Liver (tissue), 9 donors: ENCODE results near the gene SLC51A. TPM values are rescaled to one million over a fixed set of nuclear protein-coding genes. Genes with fewer than 3 reads are reported as not detected.
"Not testable (repeated sequence)": the region's sequence is repeated elsewhere in the genome, so short reads cannot be mapped to it uniquely, and the experiment has no call there.

Experiments
- DNase-seq: peaks from one replicate; pipeline ENCODE4 v3.0.0-alpha.2; 2017; ENCODE audit warnings: low spot score
- H3K27ac ChIP-seq, 2 donors: one replicate each; pipeline ENCODE4 v1.7.0; 2013; ENCODE audit warnings: inconsistent platforms in 2 of 2, low read length in 2 of 2, control low read depth in 1 of 2, low read depth in 1 of 2, mild to moderate bottlenecking in 1 of 2
- H3K27me3 ChIP-seq, 4 donors: one replicate each; pipeline versions ENCODE4 v1.6.1 to v1.7.0; 2013; ENCODE audit warnings: low read length in 3 of 4, inconsistent platforms in 1 of 4, mild to moderate bottlenecking in 1 of 4, moderate library complexity in 1 of 4; ENCODE audit not compliant: control insufficient read depth in 4 of 4, insufficient read depth in 4 of 4
- H3K36me3 ChIP-seq, 4 donors: one replicate each; pipeline versions ENCODE4 v1.6.1 to v1.7.0; 2013; ENCODE audit warnings: low read length in 3 of 4, mild to moderate bottlenecking in 3 of 4, low read depth in 1 of 4, moderate library complexity in 1 of 4; ENCODE audit not compliant: control insufficient read depth in 4 of 4, insufficient read depth in 3 of 4
- H3K4me1 ChIP-seq, 4 donors: one replicate each; pipeline versions ENCODE4 v1.6.1 to v1.7.0; 2013; ENCODE audit warnings: low read length in 3 of 4, mild to moderate bottlenecking in 3 of 4, moderate library complexity in 1 of 4; ENCODE audit not compliant: control insufficient read depth in 4 of 4, insufficient read depth in 4 of 4
- H3K4me3 ChIP-seq, 3 donors: one replicate each; pipeline versions ENCODE4 v1.6.1 to v1.7.0; 2013; ENCODE audit warnings: low read length in 3 of 3, control low read depth in 1 of 3, low read depth in 1 of 3, mild to moderate bottlenecking in 1 of 3
- H3K9ac ChIP-seq, 2 donors: one replicate each; pipeline ENCODE4 v1.7.0; 2013; ENCODE audit warnings: low read length in 2 of 2, mild to moderate bottlenecking in 2 of 2, moderate library complexity in 2 of 2, control low read depth in 1 of 2, low read depth in 1 of 2
- H3K9me3 ChIP-seq, 4 donors: one replicate each; pipeline versions ENCODE4 v1.6.1 to v1.7.0; 2013; ENCODE audit warnings: low read length in 3 of 4; ENCODE audit not compliant: control insufficient read depth in 4 of 4
- EGR1 ChIP-seq, 2 donors: IDR thresholded peaks; 2 replicates each; pipeline ENCODE4 v1.6.1; 2016 to 2018; ENCODE audit warnings: antibody characterized with exemption in 2 of 2, low read depth in 2 of 2
- FOXA1 ChIP-seq: IDR thresholded peaks from 2 replicates; pipeline ENCODE4 v1.6.1; 2016; ENCODE audit warnings: antibody characterized with exemption
- FOXA2 ChIP-seq: IDR thresholded peaks from 2 replicates; pipeline ENCODE4 v1.6.1; 2016; ENCODE audit warnings: antibody characterized with exemption
- GABPA ChIP-seq, 2 donors: IDR thresholded peaks in 1 of 2; conservative IDR thresholded peaks in 1 of 2; 2 replicates each; pipeline ENCODE4 v1.6.1; 2016; ENCODE audit warnings: antibody characterized with exemption in 2 of 2, mild to moderate bottlenecking in 1 of 2, moderate library complexity in 1 of 2
- HNF4A ChIP-seq, 2 donors: conservative IDR thresholded peaks; 2 replicates each; pipeline ENCODE4 v1.6.1; 2016; ENCODE audit warnings: antibody characterized with exemption in 2 of 2, mild to moderate bottlenecking in 2 of 2
- HNF4G ChIP-seq: IDR thresholded peaks from 2 replicates; pipeline ENCODE4 v1.6.1; 2016; ENCODE audit warnings: antibody characterized with exemption
- JUND ChIP-seq, 2 donors: IDR thresholded peaks; 2 replicates each; pipeline ENCODE4 v1.6.1; 2016; ENCODE audit warnings: antibody characterized with exemption in 2 of 2
- RXRA ChIP-seq, 2 donors: IDR thresholded peaks; 2 replicates each; pipeline ENCODE4 v1.6.1; 2017 to 2018; ENCODE audit warnings: antibody characterized with exemption in 2 of 2, mild to moderate bottlenecking in 1 of 2
- TAF1 ChIP-seq: conservative IDR thresholded peaks from 2 replicates; pipeline ENCODE4 v1.6.1; 2016; ENCODE audit warnings: antibody characterized with exemption, mild to moderate bottlenecking
- YY1 ChIP-seq: IDR thresholded peaks from 2 replicates; pipeline ENCODE4 v1.6.1; 2016; ENCODE audit warnings: antibody characterized with exemption, mild to moderate bottlenecking
- WGBS: extraction: QIAGEN DNeasy Blood & Tissue Kit; methylation state at CpG from one replicate; pipeline ENCODE4 v1.1.7; 2013; 5-methylcytosine and 5-hydroxymethylcytosine counted together
- polyA plus RNA-seq, 2 donors: library from polyadenylated mRNA; stranded (reverse) in 1 of 2; unstranded in 1 of 2; fragments of 200-250 nt in 1 of 2; fragments of >200 nt in 1 of 2; fragmentation: Nextera tagmentation in 1 of 2; extraction: Ambion mirVana in 1 of 2; gene quantifications; one replicate each; pipeline versions ENCODE4 v1.2.1 to v1.2.3, GENCODE V29; 2013 to 2015
- total RNA-seq, 2 donors: library from RNA; depleted of rRNA; stranded (reverse); fragments of >200 nt; gene quantifications; one replicate each; pipeline ENCODE4 v1.2.3, GENCODE V29; 2014
- TF ChIP-seq, protein P1 (sequence below): IDR thresholded peaks from 2 replicates; pipeline ENCODE4 v1.6.1; 2016; ENCODE audit warnings: antibody characterized with exemption
- TF ChIP-seq, protein P2 (sequence below): IDR thresholded peaks from 2 replicates; pipeline ENCODE4 v1.6.1; 2016; ENCODE audit warnings: antibody characterized with exemption
- TF ChIP-seq, protein P3 (sequence below): fragments of 150-350 bp; IDR thresholded peaks from 2 replicates; pipeline ENCODE4 v1.5.1; 2017; ENCODE audit warnings: improper control_type of control experiment, low read depth, low read length; ENCODE audit not compliant: missing input control
- TF ChIP-seq, protein P4 (sequence below): IDR thresholded peaks from 2 replicates; pipeline ENCODE4 v1.6.1; 2016; ENCODE audit warnings: antibody characterized with exemption
- TF ChIP-seq, protein P5 (sequence below): IDR thresholded peaks from 2 replicates; pipeline ENCODE4 v1.6.1; 2016; ENCODE audit warnings: antibody characterized with exemption, mild to moderate bottlenecking
- donor health status: healthy.
- donor health status: healthy.
- donor health status: healthy.
- donor health status: healthy.
- donor health status: healthy.

Gene SLC51A
- total and polyA plus RNA-seq, 4 donors, result 19.9 to 52.5 (median 46.1) TPM

DNA sequence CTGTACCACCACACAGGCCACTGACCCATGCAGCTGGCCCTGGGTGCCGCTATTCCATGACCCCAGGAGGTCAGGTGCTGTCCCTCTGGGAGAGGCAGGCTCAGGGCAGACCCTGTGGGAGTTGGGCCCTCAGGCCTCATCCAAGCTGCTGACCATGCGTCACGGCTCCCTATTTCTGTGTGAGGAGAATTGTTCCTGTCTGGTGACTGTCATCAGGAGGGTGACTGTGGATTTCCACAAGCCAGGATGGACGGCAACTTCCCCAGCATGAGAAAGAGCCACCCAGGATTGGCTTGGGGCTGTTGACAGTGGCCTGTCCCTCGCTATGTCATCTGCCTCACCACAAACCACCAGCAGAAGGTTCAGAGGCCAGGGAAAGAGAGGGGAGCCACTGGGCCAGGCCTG is 46.5 kb upstream of the SLC51A start (continued):
- TF ChIP-seq, protein P1, sequence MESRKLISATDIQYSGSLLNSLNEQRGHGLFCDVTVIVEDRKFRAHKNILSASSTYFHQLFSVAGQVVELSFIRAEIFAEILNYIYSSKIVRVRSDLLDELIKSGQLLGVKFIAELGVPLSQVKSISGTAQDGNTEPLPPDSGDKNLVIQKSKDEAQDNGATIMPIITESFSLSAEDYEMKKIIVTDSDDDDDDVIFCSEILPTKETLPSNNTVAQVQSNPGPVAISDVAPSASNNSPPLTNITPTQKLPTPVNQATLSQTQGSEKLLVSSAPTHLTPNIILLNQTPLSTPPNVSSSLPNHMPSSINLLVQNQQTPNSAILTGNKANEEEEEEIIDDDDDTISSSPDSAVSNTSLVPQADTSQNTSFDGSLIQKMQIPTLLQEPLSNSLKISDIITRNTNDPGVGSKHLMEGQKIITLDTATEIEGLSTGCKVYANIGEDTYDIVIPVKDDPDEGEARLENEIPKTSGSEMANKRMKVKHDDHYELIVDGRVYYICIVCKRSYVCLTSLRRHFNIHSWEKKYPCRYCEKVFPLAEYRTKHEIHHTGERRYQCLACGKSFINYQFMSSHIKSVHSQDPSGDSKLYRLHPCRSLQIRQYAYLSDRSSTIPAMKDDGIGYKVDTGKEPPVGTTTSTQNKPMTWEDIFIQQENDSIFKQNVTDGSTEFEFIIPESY, result no peak
- TF ChIP-seq, protein P2, sequence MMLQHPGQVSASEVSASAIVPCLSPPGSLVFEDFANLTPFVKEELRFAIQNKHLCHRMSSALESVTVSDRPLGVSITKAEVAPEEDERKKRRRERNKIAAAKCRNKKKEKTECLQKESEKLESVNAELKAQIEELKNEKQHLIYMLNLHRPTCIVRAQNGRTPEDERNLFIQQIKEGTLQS, result no peak
- TF ChIP-seq HNF4G, result no peak
- TF ChIP-seq TAF1, result no peak

DNA sequence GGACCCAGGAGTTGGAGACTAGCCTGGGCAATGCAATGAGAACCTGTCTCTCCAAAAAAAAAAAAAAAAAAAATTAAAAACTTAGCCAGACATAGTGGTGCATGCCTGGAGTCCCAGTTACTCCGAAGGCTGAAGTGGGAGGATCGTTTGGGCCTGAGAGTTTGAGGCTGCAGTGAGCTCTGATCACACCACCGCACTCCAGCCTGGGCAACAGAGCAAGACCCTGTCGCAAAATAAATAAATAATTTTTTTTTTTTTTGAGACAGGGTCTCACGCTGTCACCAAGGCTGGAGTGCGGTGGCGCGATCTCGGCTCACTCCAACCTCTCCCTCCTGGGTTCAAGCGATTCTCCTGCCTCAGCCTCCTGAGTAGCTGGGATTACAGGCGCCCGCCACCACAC is 46.0 kb upstream of the SLC51A start:
- H3K27me3 ChIP-seq, H3K36me3 ChIP-seq, H3K4me3 ChIP-seq, H3K9ac ChIP-seq, H3K4me1 ChIP-seq, H3K9me3 ChIP-seq, H3K27ac ChIP-seq, DNase-seq: not testable (repeated sequence)
- 97% methylated on average over 12 of the region's 12 CpGs for WGBS

DNA sequence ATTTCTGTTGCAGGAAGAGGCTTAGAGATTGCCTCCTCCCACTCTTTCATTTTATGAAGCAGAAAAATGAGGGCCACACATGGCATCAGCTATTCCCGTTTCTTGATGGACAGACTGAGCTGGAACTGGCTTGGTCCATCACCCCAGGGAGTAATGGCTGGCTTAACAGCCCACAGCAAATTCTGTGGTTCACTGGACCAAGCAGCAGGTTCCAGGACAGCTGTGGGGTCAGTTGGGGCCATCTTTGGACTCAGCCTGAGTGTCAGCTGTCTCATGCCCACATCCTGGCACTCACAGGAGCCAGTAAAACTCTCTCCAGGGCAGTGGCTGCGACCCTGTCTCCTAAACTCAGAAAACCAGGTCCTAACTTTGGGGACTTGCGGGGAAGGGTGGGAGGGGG is 41.7 kb upstream of the SLC51A start:
- DNase-seq, result no peak

More for the DNA sequence above, 41.7 kb upstream of the SLC51A start:
- WGBS, result 94% methylated on average over 3 of the region's 3 CpGs
- H3K4me1 ChIP-seq, result peaks cover 0 to 10% (median 6%) of the 10 kb centered on the region in 4 donors
- H3K27me3 ChIP-seq, result no peaks in the 10 kb centered on the region
- no peaks in the 10 kb centered on the region for H3K36me3 ChIP-seq
- H3K27ac ChIP-seq, result no peak overlapping the region
- H3K9ac ChIP-seq, result no peak overlapping the region
- H3K4me3 ChIP-seq, result no peak overlapping the region
- TF ChIP-seq FOXA1, result no peak
- no peak for TF ChIP-seq HNF4G
- TF ChIP-seq, protein P3, sequence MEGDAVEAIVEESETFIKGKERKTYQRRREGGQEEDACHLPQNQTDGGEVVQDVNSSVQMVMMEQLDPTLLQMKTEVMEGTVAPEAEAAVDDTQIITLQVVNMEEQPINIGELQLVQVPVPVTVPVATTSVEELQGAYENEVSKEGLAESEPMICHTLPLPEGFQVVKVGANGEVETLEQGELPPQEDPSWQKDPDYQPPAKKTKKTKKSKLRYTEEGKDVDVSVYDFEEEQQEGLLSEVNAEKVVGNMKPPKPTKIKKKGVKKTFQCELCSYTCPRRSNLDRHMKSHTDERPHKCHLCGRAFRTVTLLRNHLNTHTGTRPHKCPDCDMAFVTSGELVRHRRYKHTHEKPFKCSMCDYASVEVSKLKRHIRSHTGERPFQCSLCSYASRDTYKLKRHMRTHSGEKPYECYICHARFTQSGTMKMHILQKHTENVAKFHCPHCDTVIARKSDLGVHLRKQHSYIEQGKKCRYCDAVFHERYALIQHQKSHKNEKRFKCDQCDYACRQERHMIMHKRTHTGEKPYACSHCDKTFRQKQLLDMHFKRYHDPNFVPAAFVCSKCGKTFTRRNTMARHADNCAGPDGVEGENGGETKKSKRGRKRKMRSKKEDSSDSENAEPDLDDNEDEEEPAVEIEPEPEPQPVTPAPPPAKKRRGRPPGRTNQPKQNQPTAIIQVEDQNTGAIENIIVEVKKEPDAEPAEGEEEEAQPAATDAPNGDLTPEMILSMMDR, result no peak
- TF ChIP-seq, protein P1, result no peak
- no peak for TF ChIP-seq EGR1 (IDR thresholded peaks at IDR 0.05; ENCODE audit: low read depth in 2 of 2)
- no peak for TF ChIP-seq JUND (IDR thresholded peaks at IDR 0.05)
- TF ChIP-seq YY1, result no peak
- TF ChIP-seq, protein P4, sequence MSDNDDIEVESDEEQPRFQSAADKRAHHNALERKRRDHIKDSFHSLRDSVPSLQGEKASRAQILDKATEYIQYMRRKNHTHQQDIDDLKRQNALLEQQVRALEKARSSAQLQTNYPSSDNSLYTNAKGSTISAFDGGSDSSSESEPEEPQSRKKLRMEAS, result no peak
- no peak for TF ChIP-seq HNF4A (conservative IDR thresholded peaks at IDR 0.05)
- TF ChIP-seq, protein P5, sequence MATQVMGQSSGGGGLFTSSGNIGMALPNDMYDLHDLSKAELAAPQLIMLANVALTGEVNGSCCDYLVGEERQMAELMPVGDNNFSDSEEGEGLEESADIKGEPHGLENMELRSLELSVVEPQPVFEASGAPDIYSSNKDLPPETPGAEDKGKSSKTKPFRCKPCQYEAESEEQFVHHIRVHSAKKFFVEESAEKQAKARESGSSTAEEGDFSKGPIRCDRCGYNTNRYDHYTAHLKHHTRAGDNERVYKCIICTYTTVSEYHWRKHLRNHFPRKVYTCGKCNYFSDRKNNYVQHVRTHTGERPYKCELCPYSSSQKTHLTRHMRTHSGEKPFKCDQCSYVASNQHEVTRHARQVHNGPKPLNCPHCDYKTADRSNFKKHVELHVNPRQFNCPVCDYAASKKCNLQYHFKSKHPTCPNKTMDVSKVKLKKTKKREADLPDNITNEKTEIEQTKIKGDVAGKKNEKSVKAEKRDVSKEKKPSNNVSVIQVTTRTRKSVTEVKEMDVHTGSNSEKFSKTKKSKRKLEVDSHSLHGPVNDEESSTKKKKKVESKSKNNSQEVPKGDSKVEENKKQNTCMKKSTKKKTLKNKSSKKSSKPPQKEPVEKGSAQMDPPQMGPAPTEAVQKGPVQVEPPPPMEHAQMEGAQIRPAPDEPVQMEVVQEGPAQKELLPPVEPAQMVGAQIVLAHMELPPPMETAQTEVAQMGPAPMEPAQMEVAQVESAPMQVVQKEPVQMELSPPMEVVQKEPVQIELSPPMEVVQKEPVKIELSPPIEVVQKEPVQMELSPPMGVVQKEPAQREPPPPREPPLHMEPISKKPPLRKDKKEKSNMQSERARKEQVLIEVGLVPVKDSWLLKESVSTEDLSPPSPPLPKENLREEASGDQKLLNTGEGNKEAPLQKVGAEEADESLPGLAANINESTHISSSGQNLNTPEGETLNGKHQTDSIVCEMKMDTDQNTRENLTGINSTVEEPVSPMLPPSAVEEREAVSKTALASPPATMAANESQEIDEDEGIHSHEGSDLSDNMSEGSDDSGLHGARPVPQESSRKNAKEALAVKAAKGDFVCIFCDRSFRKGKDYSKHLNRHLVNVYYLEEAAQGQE, result no peak
- TF ChIP-seq, protein P2, result no peak
- TF ChIP-seq FOXA2, result no peak
- TF ChIP-seq GABPA (IDR thresholded peaks at IDR 0.05 in 1 of 2, conservative IDR thresholded peaks at IDR 0.05 in 1 of 2), result no peak
- no peak for TF ChIP-seq TAF1
- no peak for TF ChIP-seq RXRA (IDR thresholded peaks at IDR 0.05)
- H3K9me3 ChIP-seq, result no peaks in the 10 kb centered on the region
